AG04450 (cell line): ENCODE measurements around the gene RBM38. TPM values are rescaled to one million over a fixed set of nuclear protein-coding genes. Genes with fewer than 3 reads are reported as not detected.

ENCODE experiments used
- CTCF ChIA-PET: fragments of 300-600, 350-600 bp; formaldehyde crosslinking; extraction: SDS; loops from one replicate; lab custom pipeline; 2022; ENCODE audit warnings: antibody characterized with exemption, inconsistent platforms; lab: Charles Lee
- POLR2A ChIA-PET: fragments of 350-600 bp; formaldehyde crosslinking; extraction: SDS; loops from one replicate; lab custom pipeline; 2021; ENCODE audit warnings: antibody characterized with exemption, inconsistent platforms; lab: Yijun Ruan, JAX
- DNase-seq: peaks from one replicate; pipeline ENCODE4 v3.0.0-alpha.2; 2011; ENCODE audit warnings: low read depth, low spot score
- H3K27ac ChIP-seq: one replicate; pipeline ENCODE4 v1.5.1; 2012; ENCODE audit warnings: low read depth, low read length, control low read depth
- H3K27me3 ChIP-seq: one replicate; pipeline ENCODE4 v1.6.0; 2012; ENCODE audit warnings: low read length; ENCODE audit not compliant: control insufficient read depth, insufficient read depth
- H3K4me3 ChIP-seq: 2 replicates; pipeline ENCODE4 v1.5.1; 2011; ENCODE audit warnings: mild to moderate bottlenecking, low read depth, low read length, control low read depth
- H3K9me3 ChIP-seq: 2 replicates; pipeline ENCODE4 v1.5.1; 2012; ENCODE audit warnings: low read length; ENCODE audit not compliant: control insufficient read depth, insufficient read depth
- polyA plus RNA-seq: library from polyadenylated mRNA; depleted of rRNA; stranded (reverse); fragments of >200 nt; gene quantifications from 2 replicates; pipeline ENCODE4 v1.2.3, GENCODE V29; 2011
- TF ChIP-seq, protein P1 (sequence below): IDR thresholded peaks from 2 replicates; pipeline ENCODE4 v1.5.1; 2011; ENCODE audit warnings: low read depth, low read length, control low read depth, inconsistent platforms

RBM38 gene
- polyA plus RNA-seq, 1 experiment, result 5.2 TPM

DNA sequence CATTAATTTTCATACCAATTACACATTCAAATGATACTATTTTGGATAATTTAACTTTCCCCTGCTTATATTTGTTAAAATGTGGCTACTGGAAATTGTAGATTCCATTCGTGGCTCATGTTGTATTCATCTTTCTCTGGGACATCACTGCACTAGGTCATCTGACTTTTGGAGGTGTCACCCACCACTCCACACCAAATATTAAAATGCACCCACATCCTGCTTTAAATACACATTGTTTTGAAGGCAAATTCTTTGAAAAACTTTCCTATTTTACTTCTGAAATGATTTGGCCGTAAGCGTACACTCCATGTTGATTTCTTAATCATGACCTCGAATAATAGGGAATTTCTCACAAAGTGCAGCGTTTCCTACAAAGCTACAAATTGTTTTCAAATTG, 8.7 kb upstream of the RBM38 start:
- CTCF ChIA-PET, result interaction anchor here (0.5 to 2.7 kb wide), 25 partner anchors 8 to 1266 kb away, joined by 3 to 38 read pairs (median 5); partner anchors contain the start of gene RBM38
- POLR2A ChIA-PET, result no interaction called here
- no peak overlapping the region for H3K27ac ChIP-seq

DNA sequence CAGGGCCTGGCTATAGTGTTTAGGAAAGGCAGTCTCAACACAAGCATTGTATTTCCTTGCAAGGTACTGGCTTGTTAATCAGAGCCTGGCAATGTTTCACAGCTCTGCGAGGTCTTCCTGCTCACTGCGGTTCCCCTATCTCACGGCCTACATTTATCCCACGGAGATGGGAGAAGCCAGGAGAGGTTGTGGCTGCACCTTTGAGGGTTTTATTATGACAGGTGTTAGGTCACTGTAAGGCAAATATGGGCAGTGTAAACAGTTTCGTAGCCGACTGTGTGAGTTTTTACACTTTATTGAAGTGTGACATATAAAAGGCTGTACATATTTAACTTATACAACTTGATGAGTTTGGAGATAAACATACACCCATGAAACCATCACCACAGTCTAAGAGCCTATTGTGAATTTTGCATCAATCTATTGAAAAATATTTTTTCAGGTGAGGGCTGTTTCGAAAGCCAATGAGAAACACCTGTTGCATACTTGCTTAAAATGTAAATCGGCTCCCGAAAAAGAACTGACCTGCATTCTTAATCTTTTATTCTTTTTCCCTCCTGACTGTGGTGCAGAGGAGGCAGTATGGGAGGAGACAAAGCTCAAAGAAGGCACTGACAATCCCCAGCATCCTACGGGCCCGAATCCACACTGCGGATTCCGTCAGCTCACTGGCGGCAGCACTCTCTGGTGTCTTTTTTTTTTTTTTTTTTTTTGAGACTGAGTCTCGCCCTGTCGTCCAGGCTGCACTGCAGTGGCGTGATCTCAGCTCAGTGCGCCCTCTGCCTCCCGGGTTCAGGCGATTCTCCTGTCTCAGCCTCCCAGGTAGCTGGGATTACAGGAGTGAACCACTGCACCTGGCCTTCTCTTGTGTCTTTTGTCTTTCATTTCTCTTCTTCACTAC, 7.5 kb upstream of the RBM38 start:
- CTCF ChIA-PET, result interaction anchor here (0.9 to 2.2 kb wide), 5 partner anchors 9 to 1011 kb away, joined by 3 to 8 read pairs (median 6); no protein-coding TSS in a partner anchor
- Histone ChIP-seq H3K27ac (no peak overlapping the region), H3K27me3 (no peaks in the 10 kb centered on the region), H3K9me3 (no peaks in the 10 kb centered on the region), H3K4me3 (no peak overlapping the region)
- no peak for DNase-seq
- POLR2A ChIA-PET, result interaction anchor here (0.8 kb wide), 1 partner anchor 115 kb away, joined by 7 read pairs; no protein-coding TSS in a partner anchor
- TF ChIP-seq, protein P1, sequence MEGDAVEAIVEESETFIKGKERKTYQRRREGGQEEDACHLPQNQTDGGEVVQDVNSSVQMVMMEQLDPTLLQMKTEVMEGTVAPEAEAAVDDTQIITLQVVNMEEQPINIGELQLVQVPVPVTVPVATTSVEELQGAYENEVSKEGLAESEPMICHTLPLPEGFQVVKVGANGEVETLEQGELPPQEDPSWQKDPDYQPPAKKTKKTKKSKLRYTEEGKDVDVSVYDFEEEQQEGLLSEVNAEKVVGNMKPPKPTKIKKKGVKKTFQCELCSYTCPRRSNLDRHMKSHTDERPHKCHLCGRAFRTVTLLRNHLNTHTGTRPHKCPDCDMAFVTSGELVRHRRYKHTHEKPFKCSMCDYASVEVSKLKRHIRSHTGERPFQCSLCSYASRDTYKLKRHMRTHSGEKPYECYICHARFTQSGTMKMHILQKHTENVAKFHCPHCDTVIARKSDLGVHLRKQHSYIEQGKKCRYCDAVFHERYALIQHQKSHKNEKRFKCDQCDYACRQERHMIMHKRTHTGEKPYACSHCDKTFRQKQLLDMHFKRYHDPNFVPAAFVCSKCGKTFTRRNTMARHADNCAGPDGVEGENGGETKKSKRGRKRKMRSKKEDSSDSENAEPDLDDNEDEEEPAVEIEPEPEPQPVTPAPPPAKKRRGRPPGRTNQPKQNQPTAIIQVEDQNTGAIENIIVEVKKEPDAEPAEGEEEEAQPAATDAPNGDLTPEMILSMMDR, result no peak

More for the DNA sequence above, 8.7 kb upstream of the RBM38 start:
- TF ChIP-seq, protein P1, result no peak
- DNase-seq, result no peak
- no peaks in the 10 kb centered on the region for H3K9me3 ChIP-seq
- no peaks in the 10 kb centered on the region for H3K27me3 ChIP-seq
- H3K4me3 ChIP-seq, result no peak overlapping the region

DNA sequence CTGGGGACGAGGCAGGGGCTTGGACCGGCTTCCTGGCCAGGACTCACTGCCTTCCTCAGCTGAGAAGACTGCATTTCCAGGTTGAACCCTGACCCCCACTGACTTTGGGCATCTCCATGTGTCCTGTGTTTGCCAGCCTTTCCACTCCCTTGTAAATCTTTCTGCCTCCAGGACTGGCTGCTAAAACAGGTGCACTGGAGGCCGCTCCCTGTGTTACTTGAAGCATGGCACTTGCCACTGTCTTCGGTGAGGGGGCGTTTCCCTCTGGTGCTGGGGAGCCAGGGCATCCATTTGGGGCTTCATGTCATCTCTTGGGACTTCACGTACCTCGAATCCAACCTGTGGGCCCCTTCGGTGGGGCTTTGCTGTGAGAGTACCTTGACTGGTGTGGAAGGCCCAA, 6.7 kb upstream of the RBM38 start:
- no peaks in the 10 kb centered on the region for H3K27me3 ChIP-seq
- CTCF ChIA-PET, result interaction anchor here (0.9 to 2.2 kb wide), 3 partner anchors 10 to 114 kb away, joined by 3 to 7 read pairs (median 6); no protein-coding TSS in a partner anchor
- H3K27ac ChIP-seq, result no peak overlapping the region
- POLR2A ChIA-PET, result no interaction called here
- no peak overlapping the region for H3K4me3 ChIP-seq
- TF ChIP-seq, protein P1, result no peak
- no peak for DNase-seq
- no peaks in the 10 kb centered on the region for H3K9me3 ChIP-seq

DNA sequence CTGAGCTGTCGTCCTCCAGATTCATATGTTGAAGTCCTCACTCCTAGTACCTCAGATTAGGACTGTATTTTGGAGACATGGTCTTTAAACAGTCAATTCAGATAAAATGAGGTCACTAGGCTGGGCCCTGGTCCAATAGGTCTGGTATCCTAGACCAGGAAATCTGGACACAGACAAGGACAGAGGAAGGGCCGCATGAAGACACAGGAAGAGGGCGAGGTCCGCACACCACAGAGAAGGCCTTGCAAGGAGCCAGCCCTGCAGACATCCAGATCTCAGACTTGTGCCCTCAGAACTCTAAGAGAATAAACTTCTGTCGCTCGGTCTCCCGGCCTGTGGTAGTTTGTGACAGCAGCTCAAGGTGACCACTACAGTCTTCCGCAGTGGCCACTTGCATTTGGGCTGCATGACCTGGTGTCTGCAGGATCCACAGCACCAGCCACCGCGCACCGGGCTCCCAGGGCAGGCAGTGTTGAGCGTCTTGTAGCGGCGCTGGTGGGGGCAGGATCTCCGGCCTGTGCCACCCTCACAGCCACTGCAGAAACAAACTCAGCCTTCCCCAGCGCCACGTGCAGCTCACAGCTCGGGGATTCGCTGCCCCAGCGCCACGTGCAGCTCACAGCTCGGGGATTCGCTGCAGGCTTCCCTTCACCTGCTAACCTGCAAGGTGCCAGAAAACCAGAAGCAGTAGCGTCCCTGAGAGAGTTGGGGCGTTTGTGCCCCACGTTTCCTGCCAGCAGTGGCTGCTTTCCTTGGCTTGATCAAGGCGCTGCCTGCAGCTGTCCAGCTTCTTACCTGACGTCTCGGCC, 6.0 kb upstream of the RBM38 start:
- POLR2A ChIA-PET, result no interaction called here
- TF ChIP-seq, protein P1, result no peak
- no peak for DNase-seq
- Histone ChIP-seq H3K9me3 (peaks cover 5% of the 10 kb centered on the region; the same call in 1 of the 2 replicates), H3K4me3 (no peak overlapping the region), H3K27me3 (no peaks in the 10 kb centered on the region), H3K27ac (no peak overlapping the region)
- CTCF ChIA-PET, result interaction anchor here (0.6 to 2.2 kb wide), 3 partner anchors 110 to 209 kb away, joined by 4 to 7 read pairs (median 6); no protein-coding TSS in a partner anchor
